GM19397 (cell line): Measurements from ENCODE around the gene TCN2.
A peak's percentile ranks its signal among the peaks of the same experiment; 100 is the strongest.
"Not testable (repeated sequence)": the region's sequence is repeated elsewhere in the genome, so short reads cannot be mapped to it uniquely, and the experiment has no call there.

Experiments used
- ATAC-seq: cut with Tn5 transposase; IDR thresholded peaks from one replicate; pipeline ENCODE4 v1.9.1; 2021; ENCODE audit warnings: mild to moderate bottlenecking, moderate library complexity; ENCODE audit not compliant: unreplicated experiment

Gene TCN2

DNA sequence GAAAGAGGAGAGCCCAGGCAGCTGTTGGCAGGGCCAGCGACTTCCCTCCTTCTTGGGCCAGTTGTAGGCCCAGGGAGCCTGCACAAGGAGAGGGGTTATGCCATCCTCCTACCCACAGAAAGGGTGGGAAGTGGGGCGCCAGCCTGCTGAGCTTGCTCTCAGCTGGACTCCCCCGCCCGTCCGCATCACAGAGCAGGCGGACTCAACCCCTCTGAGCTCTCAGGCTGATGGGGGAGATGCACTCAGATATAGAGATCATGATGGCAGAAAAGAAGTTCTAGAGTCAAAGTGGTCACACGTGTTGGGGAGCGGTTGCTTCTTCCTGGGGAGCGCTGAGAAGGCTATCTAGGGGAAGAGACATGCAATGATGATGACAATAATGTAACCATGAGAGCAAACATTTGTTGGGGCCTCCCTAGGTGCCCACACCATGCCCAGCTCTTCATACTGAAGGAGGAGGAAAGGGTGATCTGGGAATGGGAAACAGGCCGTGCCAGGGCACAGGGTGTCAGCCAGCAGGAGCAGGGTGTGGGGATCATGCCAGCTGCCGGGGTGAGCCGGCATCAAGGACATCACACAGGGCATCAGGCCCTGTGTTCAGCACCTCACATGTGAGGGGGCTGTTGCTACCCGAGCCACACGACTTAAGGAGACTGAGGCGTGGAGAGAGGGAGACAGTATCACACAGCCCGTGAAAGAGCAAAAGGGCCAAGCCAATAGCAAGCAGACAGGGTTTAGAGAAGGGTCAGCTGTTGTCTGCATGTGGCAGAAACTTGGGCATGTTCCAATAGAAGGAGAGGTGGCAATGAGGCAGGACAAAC lies 36.3 kb downstream of the TCN2 start:
- ATAC-seq: no peak

DNA sequence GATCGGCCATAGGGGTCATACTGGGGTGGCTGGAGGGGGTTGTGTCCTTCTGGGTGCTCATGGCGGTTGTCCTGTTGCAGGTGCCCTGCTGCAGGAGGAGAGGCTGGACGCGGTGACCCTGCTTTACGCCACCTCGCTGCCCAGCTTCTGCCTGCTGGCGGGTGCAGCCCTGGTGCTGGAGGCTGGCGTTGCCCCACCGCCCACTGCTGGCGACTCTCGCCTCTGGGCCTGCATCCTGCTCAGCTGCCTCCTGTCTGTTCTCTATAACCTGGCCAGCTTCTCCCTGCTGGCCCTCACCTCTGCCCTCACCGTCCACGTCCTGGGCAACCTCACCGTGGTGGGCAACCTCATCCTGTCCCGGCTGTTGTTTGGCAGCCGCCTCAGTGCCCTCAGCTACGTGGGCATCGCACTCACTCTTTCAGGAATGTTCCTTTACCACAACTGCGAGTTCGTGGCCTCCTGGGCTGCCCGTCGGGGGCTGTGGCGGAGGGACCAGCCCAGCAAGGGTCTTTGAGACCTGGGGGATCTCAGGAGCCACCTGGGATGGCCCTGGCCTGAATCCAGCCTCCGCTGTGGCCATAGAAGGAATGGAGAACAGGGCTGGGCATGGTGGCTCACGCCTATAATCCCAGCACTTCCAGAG lies 39.7 kb downstream of the TCN2 start:
- ATAC-seq: no peak

- no peak for ATAC-seq
Observed at GRCh38 chr22:30647536-30647935, 40.6 kb downstream of the TCN2 start.

GRCh38 chr22:30648825-30649224 lies 41.9 kb downstream of the TCN2 start:
- no peak for ATAC-seq

DNA sequence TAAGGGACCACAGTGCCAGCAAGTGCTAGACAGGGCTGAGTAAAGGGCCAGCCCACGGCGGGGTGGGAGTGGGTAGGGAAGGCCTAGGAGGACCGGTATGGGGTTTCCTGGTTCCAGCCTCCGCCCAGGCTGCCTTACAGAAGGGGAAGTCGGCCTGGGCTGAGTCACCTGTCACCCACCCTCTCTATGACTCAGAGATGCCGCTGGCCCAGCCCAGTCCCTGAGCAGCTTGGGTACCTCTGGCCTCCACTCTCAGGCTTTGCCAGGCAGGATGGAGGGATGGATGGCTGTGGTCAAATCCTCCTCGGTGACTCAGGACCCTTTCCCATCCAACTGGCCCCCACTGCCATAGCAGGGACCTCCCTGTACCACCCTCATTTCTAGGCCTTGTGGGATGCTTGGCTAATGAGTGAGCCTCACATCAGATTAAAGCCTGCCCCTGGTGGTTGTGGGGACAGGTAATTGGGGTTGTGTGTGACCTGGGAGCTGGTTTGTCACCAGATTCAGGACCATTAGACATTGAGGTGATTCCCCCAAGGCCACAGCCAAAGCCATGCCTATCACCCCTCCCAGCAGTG lies 42.5 kb downstream of the TCN2 start:
- no peak for ATAC-seq

DNA sequence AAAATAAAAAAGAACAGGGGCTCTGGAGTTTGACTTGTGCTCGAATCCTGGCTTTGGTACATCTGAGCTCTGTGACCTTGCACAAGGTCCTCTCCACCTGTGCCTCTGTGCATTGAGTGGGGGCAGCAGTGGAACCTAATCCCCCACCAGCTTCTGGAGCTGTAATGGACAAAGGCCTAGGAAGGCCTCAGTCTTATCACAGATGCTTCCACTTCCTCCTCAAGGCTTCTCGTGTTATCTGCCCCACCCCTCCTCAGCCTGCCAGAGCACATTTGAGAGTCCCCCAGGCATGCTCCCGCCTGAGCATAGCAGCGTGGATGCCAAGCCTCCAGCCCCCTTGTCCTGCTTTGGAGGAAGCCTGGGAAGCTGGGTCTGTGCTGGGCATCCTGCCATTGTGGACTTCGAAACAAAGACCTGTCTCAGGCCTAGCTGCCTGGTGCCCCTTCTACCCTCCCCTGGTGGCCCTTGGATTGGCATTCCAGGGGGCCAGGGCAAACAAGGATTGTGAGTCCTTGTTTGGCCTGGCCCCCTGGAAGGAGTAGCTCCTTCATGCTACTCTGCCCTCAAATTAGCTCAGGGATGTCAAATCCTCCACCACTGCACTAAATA lies 43.6 kb downstream of the TCN2 start:
- no peak for ATAC-seq

GRCh38 chr22:30652852-30653251 lies 45.9 kb downstream of the TCN2 start:
- ATAC-seq: no peak

DNA sequence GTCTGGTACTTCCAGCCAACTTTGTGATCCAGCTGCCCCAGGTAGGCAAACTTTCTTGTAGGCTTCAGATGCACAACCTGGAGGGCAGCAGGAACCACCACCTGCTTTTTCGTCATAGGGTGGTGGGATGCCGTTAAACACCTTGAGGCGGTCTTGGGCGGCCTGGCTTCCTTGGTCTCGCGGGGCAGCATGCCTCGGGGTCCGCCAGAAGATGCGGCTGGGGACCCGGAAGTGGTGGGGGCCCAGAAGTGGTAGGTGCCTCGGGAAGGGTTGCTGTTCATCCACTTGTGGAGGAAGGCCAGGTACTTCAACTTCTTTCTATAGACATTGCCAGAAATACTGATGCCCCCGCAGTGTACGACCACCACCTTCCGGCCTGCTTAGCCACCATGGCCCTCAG lies 47.4 kb downstream of the TCN2 start:
- ATAC-seq: no peak

DNA sequence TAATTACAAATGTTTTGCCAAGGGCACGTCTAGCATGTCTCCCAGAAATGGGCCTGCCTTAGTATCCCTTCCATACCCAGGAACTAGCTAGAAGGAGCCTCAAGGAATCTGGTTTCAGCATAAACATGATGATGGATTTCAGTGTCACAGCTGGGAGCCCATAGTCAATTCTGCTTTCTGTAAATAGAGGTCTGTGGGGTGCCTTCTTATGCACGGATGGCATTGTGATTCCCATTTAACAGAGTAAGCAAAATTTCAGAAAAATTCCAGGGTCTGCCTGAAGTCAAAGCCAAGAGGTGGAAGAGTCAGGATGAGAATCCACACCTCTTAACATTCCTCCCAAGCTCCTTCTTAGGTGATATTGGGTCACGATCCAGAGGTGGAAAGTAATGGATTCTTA lies 48.6 kb downstream of the TCN2 start:
- no peak for ATAC-seq

GRCh38 chr22:30662040-30662439 lies 55.1 kb downstream of the TCN2 start:
- ATAC-seq: no peak

GRCh38 chr22:30664798-30665197 lies 57.8 kb downstream of the TCN2 start:
- no peak for ATAC-seq

GRCh38 chr22:30665266-30665665 lies 58.3 kb downstream of the TCN2 start:
- ATAC-seq: no peak

- ATAC-seq: no peak
Observed at GRCh38 chr22:30665786-30666185, 58.8 kb downstream of the TCN2 start.

DNA sequence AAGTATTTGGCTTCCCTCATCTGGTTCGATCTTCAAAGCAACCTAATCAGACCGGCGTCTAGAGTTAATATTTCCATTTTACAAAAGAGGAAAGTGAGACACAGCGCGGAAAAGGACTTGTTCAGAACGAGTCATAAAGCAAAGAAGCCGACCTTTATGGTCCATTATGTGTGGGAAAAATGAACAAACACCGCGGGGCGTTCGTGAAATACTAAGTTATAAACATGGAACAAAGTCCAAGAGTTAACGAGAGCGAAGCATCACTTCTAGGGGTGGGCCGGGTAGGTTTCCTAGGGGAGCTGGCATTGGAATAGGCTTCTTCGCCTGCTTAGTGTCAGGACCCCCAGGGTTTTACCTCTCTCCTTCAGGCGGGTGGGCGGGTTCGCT lies 60.1 kb downstream of the TCN2 start:
- no peak for ATAC-seq

DNA sequence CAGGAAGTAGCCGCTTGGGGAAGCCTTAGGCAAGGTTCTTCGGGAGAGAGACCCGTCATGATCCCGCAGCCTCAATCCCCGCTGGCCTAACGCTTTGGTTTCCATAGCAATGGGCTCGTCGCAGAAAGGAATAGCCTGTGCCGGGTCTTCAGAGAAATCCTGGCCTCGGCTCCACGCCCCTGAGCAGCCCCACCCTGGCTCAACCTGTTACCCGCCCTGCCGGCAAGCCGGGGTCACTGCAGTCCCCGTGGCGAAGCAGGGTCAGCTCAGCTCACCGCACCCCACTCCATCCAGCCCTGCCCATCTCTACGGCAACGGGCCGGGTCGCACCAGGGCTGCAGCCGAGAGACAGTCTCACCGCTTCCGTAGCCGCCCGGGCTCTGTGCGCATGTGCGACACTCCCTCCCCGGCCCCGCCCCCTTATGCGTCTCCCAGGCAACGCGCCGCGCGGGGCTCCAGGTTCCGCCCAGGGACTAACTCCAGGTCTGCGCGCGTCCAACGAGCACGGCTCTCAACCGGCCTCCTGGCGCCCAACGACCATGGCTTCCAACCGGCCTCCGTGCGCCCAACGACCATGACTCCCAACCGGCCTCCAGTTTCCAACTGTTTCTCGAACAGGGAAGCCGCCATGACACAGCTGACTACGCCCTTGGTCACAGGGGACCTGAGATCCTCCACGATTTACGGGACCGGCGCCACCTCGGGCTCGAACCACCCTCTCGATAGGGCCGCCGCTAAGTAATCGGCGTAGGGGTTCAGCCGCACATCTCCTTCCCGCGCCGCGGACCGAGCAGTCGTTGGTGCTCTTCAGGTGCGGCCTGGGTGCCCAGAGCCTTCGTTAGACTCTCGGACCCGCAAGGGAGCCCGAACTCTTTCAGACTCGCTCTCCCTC lies 60.8 kb downstream of the TCN2 start, which contains the start of gene DUSP18:
Gene DUSP18, minus strand, starts transcription at position 382 of the 892 bp plus-strand sequence. CDS start 3,872 bp downstream, outside the sequence.
- ATAC-seq: peak; percentile 88

DNA sequence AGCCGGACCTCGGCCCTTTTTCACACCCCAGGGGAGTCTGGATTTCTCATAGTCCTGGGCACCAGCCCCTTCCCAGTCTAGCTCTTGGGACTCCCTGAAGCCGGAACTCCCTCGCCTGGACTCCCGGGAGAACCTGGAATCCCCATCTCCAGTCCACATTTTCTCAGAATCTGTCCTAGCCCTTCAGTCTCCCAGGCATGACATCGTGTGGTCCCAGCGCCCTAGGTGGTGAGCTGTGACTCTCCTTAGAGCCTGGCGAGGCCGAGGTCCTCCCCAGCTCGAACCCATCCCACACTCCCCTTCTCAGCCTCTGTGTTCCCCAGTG lies 61.4 kb downstream of the TCN2 start:
- ATAC-seq: no peak

GRCh38 chr22:30671071-30671470 lies 64.1 kb downstream of the TCN2 start:
- ATAC-seq: no peak

DNA sequence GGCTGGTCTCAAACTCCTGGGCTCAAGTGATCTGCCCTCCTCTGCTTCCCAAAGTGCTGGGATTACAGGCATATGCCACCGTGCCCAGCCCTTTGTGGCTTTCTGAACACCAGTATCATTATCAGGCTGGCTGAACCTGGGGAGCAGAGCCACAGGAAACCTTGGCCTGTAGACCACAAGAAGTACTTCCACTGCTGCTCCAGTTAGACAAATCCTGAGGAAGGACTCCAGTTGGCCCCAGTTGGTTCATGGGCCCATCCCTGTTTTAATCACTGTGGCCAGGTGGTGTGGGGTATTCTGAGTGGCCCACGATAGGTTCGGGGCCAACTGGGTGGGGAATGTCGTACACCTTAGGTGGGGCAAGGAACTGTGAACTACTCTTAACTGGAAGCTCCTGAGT lies 66.2 kb downstream of the TCN2 start:
- ATAC-seq: no peak

GRCh38 chr22:30674482-30674881 lies 67.5 kb downstream of the TCN2 start:
- no peak for ATAC-seq

DNA sequence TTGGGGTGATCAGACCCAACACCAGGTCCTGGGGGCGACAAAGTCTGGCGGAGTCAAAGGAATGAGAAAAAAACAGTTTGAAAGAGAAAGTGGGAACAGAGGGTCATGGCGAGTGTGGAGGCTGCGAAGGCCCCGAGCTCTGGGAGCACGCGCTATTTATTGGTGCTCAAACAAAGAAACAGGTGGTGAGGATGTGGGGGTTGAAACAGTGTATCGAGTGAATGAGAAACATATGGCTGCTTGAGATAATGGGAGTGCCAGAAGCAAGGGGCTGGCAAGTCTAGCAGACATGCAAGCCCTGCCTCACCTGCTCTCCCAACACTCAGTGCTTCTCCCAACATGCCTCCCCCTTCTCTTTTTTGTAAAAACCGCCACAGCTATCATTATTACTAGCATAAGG lies 68.5 kb downstream of the TCN2 start:
- ATAC-seq: no peak

DNA sequence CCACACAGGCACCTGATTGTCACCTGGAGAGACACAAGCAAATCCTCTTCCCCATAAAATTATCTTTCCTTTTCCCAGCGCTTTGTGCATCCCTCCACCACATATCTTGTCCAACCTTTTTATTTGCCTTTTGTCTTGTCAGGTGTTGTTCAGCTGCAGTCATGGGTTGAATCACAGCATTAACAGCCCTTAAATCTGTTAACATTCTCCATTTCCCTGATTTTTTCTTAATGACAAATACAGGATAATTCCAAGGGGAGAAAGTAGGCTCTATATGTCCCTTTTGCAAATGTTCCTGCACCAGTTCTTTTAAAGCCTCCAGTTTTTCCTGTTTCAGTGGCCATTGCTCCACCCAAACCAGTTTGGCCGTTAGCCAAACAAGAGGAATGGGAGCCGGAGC lies 69.6 kb downstream of the TCN2 start:
- not testable (repeated sequence) for ATAC-seq
